Upper lobe of right lung (tissue), 1 donor: ENCODE data around the gene PLSCR4. TPM values are rescaled to one million over a fixed set of nuclear protein-coding genes. Genes with fewer than 3 reads are reported as not detected.

Experiments used
- ATAC-seq: fragments of 200-7000 bp; cut with Tn5 transposase; one replicate; pipeline ENCODE4 v1.9.1; 2020; ENCODE audit warnings: mild to moderate bottlenecking, moderate library complexity
- DNase-seq: peaks from one replicate; pipeline ENCODE4 v3.0.0-alpha.2; 2020
- H3K27ac ChIP-seq: fragments of 200-600 bp; one replicate; pipeline ENCODE4 v1.8.0; 2022
- H3K27me3 ChIP-seq: fragments of 200-600 bp; one replicate; pipeline ENCODE4 v1.8.0; 2022; ENCODE audit warnings: mild to moderate bottlenecking
- H3K36me3 ChIP-seq: fragments of 200-600 bp; one replicate; pipeline ENCODE4 v1.8.0; 2022
- H3K4me1 ChIP-seq: fragments of 200-600 bp; one replicate; pipeline ENCODE4 v1.8.0; 2022
- H3K4me3 ChIP-seq: fragments of 200-600 bp; one replicate; pipeline ENCODE4 v1.8.0; 2022; ENCODE audit warnings: mild to moderate bottlenecking
- H3K9me3 ChIP-seq: fragments of 200-600 bp; one replicate; pipeline ENCODE4 v1.8.0; 2022
- CTCF ChIP-seq: fragments of 200-600 bp; IDR thresholded peaks from one replicate; pipeline ENCODE4 v1.8.0; 2022; ENCODE audit warnings: antibody characterized with exemption
- intact Hi-C: fragments of 100-400 bp; cut with DNase I; formaldehyde crosslinking; loops from one replicate; pipeline ENCODE4 v1.11.0; 2022
- total RNA-seq: library from RNA; stranded (reverse); fragmentation: NEBNext Ultra II Directional; extraction: Animal tissue kit (Norgen Biotek cat#: 25700); gene quantifications from one replicate; pipeline ENCODE4 v1.2.1, GENCODE V29; 2021
- donor health status: DM: no; HTN: yes; CAD: no; lungs with severe emphysema.

Gene PLSCR4
- total RNA-seq, 1 donor from 2014 or later = 84.1 TPM

DNA sequence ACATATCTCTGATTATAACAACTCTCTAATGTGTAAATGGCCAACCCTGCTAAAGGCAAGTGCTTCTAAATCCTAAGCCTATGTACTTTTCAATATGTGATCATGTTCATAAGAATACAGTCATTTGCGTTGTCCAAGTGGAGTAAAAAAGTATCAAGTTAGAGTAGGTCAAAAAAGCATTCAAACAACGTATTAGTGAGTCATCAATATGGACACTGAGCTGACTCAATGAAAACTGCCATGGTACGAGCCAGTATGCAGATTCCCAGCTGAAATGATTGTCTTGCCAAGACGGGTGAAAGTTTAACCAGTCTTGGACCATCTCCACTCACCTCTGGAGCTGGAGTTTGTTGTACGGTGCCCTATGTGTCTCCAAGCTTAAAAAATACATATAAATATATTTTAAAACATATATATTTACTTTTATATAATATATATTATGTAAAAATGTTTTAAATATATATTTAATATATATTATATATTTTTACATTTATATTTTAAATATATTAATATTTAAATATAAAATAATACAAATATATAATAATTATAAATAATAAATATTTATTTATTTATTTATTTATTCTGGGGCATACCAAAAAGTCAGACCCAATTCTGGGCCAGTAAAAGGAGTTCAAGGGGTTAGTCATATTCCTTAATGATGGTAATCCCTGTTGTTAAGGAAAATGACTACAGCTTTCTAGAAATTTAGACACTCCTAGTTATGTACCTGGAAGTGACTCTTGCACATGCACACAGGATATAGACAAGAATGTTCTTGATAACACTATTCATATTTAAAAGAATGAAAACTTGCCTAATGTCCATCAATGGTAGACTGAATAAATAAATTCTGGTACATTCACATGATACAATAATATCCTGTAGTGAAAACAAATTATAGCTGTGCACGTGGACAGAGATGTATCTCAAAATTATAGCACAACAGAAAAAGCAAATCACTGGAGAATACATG lies 27.2 kb downstream of the PLSCR4 start:
- peaks cover 7% of the 10 kb centered on the region for H3K4me1 ChIP-seq
- no peak for DNase-seq
- ATAC-seq = no peak
- no peaks in the 10 kb centered on the region for H3K27me3 ChIP-seq
- H3K4me3 ChIP-seq = no peak overlapping the region
- TF ChIP-seq CTCF = no peak
- no peaks in the 10 kb centered on the region for H3K9me3 ChIP-seq
- H3K36me3 ChIP-seq = no peaks in the 10 kb centered on the region
- H3K27ac ChIP-seq = no peak overlapping the region
- intact Hi-C loops = no loop called here

DNA sequence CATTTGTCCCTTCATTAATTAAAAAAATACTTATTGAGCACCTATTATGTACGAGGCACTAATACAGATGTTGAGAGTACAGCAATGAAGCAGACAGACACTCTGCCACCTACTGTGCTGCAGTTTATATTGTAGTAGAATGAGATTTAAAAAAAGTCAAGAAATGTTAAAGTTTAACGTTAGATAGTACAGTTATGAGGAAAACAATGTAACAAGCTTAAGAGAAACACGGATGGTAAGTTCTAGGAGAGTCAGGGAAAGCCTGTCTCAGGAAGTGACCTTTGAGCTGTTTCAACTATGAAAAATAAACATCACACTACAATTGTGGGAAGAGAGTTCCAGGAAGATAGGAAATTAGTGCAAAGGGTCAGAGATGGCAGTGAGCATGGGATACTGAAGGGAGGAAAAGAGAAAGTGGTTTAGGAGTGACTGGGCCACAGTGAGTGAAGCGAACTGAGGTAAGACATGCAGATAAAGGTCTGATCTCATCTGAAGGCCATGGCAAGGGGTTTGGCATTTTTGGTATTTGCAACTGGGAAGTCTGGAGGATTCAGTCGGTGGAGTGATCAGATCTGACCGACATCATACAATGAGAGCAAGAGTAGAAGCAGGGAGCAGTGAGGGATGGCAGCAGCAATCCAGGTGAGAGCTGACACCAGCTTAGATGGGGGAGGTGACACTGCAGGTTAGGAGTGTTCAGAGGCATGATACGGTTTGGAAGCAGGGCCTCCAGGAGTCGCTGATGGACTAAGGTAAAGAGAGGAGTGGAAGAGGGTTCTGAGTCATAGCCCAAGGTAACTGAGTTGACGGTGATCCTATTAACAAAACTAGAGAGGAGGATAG lies 28.5 kb downstream of the PLSCR4 start:
- no peaks in the 10 kb centered on the region for H3K27me3 ChIP-seq
- H3K36me3 ChIP-seq = no peaks in the 10 kb centered on the region
- DNase-seq (no peak), ATAC-seq (peak; percentile 64)
- H3K27ac ChIP-seq = no peak overlapping the region
- H3K4me3 ChIP-seq = no peak overlapping the region
- peaks cover 6% of the 10 kb centered on the region for H3K4me1 ChIP-seq
- intact Hi-C loops = no loop called here
- H3K9me3 ChIP-seq = no peaks in the 10 kb centered on the region
- TF ChIP-seq CTCF = no peak

DNA sequence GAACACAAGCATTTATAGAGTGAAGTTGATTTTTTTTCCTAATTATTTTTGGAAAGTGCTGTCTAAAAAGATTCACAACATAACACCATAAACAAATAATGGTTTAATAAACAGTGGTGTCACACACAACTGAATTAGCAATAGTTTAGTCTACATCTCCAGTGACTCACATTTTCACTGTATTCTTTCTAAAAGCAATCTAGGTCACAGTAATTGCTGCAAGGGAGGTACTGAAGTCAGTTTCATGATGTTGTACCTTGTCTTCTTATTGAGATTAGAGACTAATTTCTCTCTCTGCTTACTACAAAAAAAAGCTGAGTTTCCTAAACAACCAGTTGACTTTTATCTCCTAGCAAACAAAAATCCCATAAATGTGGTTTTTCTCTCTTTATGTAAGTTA lies 29.6 kb downstream of the PLSCR4 start:
- Histone ChIP-seq H3K4me3 (no peak overlapping the region), H3K9me3 (no peaks in the 10 kb centered on the region), H3K27me3 (no peaks in the 10 kb centered on the region), H3K36me3 (no peaks in the 10 kb centered on the region), H3K4me1 (no peaks in the 10 kb centered on the region), H3K27ac (no peak overlapping the region)
- intact Hi-C loops = no loop called here
- ATAC-seq (no peak), DNase-seq (no peak)
- TF ChIP-seq CTCF = no peak

DNA sequence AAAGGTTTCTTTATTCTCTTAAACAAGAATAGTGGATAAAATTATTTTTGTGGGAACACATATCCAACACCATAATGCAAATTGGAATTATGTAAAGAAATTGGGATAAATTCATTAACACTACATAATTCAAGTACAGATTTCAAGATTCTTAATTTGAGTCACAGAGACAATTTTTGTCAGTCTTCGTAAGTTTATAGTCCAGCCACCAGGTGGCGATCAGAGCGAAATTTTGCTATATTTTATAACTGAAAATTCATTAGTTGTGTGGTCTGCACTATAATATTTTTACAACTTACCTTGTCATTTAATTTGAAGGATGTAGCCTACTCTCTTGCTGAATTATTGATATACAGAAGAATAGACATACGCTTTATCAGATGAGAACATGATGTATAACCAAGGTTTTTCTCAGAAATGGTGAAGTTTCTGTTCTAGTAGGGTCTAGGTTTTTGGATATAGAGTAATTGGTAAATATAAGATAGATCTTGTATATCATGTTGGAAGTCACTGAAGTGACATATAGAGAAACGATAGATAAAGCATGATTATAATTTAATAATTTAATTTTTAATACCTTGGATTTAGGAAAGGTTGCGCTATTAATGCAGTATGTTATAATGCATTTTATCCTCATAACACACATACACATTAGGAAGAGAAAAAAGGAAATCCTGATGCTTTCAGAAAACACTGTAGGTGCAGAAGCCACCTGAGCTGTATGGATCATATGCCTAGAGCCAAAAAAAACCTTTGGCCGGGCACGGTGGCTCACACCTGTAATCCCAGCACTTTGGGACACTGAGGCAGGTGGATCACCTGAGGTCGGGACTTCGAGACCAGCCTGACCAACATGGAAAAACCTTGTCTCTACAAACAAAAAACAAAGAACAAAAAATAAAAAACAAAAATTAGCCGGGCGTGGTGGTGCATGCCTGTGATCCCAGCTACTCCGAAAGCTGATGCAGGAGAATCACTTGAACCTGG lies 31.7 kb downstream of the PLSCR4 start:
- Histone ChIP-seq H3K27ac (no peak overlapping the region), H3K4me3 (no peak overlapping the region), H3K27me3 (no peaks in the 10 kb centered on the region), H3K36me3 (no peaks in the 10 kb centered on the region), H3K4me1 (no peaks in the 10 kb centered on the region), H3K9me3 (no peaks in the 10 kb centered on the region)
- no peak for ATAC-seq
- intact Hi-C loops = loop anchor here (10.0 kb wide), 1 partner anchor 106 kb away; no protein-coding TSS in a partner anchor
- DNase-seq = no peak
- peak; percentile 82 for TF ChIP-seq CTCF

DNA sequence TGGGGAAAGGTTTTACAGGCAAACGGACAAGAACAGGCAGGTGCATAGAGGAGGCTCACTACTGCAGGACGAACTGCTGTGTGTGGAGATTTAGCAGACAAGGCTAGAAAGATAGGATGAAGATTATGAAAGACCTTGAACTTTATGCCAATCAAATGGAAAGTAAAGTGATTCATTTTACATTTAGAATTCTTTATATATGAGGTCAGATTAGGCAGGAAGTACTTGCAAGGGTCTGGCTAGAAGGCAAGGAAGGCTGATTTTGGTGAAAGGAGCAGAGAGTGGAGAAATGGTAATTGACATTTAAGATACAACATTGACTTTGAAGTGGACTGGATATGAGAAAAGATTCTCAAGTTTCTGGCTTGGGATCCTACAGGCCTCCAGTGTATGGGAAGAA lies 33.6 kb downstream of the PLSCR4 start:
- DNase-seq (no peak), ATAC-seq (no peak)
- H3K4me1 ChIP-seq = no peaks in the 10 kb centered on the region
- H3K9me3 ChIP-seq = no peaks in the 10 kb centered on the region
- intact Hi-C loops = loop anchor here (10.0 kb wide), 1 partner anchor 107 kb away; no protein-coding TSS in a partner anchor
- TF ChIP-seq CTCF = no peak
- no peaks in the 10 kb centered on the region for H3K27me3 ChIP-seq
- peaks cover 5% of the 10 kb centered on the region for H3K36me3 ChIP-seq
- H3K4me3 ChIP-seq = no peak overlapping the region
- H3K27ac ChIP-seq = no peak overlapping the region
